HCEC 1CT (cell line): ENCODE data around the gene RNF157.

ENCODE experiments used
- DNase-seq: peaks from one replicate; pipeline ENCODE4 v3.0.0-alpha.2; 2017

Gene RNF157

DNA sequence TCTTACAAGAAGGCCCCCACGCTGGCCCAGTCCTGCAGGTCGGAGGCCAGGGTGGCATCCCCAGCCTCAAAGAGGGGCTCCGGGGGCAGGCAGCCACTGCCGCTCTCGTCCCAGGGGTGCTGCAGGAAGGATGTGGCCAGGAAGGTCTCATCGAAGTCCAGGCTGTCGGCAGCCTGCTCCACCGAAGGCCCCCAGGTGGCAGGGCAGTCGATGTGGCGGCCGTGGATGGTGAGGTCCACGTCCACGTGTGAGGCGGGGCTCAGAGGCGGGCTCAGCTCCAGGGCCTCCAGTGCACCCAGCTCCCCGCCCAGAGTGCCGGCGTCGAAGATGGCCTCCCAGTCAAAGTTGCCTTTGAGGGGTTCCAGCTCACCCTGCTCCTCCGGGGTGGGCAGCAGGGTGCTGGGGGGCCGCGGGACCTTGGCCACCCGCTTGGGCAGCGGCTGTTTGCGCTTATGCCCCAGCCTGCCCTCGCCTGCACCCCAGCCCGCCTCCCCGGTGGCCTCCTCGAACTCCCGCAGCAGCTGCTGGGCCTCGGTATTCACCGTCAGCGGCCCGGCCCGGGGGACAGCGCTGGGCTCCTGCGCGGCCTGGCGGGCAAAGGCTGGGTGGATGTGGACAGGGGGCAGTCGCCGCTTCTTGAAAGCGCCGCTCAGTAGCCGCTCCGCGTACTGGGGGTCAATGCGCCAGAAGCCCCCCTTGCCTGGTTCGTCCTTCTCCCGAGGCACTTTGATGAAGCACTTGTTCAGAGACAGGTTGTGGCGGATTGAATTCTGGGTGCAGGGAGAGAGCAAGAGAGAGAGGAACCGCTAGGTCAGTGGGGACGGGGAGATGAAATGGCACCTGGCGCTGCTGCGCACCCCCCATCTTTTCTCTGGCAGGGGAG is 102.7 kb downstream of the RNF157 start:
- no peak for DNase-seq

DNA sequence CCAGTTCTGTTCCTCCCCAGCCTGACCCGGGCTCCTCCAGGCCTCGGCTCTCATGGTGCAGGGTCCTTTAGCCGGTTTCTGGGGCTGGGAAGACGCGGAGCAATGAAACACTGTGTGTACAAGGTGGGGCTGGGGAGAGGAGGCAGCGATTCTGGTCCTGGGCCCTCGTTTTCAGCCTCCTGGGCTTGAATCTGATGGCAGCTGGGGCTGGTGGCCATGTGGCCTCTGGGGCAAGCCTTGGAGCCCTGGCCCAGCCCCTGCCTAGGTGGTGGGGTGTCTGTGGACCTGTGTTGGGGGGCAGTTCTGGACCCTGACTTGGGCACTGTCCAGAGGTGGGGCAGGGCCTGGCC is 103.3 kb downstream of the RNF157 start:
- DNase-seq, result no peak

DNA sequence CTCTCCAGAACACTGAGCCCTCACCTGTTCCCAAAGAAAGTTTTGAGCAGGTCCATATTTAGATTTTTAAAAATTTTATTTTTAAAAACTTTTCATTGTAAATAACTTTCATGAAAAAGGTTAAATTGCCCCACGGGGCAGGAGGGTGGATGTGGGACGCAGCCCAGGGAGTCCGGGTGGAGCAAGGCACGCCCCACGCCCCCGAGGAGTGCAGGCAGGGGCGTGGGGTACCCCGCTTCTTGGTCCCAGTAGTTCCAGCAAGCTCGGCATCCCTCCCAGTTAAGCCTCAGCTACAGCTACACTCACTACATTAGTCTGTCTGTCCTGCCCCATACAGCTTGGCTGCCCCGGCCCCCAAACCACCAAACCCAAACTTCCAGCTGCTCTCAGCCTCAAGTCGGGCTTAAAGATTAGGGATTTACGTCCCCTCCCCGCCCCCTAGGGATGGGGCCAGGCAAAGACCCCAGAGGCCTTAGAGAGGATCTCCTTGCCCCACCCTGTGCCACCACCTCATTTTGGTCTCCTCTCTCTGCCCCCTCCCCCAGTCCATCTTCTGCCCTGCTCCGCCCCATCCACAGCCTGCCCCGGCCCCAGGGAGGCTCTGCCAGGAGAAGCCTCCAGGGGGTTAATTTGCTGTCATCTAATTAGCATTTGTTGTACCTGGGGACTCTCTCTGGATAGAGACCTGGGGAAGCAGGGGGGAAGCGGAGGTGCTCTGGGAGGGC is 103.9 kb downstream of the RNF157 start:
- DNase-seq, result no peak

DNA sequence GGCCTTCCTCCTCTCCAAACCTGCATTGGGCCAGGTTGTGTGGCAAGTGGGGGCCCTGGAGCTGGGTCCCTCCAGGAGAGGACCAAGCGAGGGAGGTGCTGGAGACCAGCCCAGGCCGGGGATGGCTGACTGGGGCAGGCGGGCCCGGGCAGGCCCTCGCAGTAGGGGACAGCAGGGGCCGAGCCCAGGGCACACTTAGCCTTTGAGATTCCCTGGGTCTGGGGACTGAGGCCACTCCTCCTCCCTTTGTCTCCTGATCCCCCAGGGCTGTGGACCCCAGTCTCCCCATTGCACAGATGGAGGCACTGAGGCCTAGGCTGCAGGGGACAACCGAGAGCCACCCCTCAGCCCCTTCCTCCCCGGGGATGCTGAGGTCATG is 104.5 kb downstream of the RNF157 start:
- no peak for DNase-seq

DNA sequence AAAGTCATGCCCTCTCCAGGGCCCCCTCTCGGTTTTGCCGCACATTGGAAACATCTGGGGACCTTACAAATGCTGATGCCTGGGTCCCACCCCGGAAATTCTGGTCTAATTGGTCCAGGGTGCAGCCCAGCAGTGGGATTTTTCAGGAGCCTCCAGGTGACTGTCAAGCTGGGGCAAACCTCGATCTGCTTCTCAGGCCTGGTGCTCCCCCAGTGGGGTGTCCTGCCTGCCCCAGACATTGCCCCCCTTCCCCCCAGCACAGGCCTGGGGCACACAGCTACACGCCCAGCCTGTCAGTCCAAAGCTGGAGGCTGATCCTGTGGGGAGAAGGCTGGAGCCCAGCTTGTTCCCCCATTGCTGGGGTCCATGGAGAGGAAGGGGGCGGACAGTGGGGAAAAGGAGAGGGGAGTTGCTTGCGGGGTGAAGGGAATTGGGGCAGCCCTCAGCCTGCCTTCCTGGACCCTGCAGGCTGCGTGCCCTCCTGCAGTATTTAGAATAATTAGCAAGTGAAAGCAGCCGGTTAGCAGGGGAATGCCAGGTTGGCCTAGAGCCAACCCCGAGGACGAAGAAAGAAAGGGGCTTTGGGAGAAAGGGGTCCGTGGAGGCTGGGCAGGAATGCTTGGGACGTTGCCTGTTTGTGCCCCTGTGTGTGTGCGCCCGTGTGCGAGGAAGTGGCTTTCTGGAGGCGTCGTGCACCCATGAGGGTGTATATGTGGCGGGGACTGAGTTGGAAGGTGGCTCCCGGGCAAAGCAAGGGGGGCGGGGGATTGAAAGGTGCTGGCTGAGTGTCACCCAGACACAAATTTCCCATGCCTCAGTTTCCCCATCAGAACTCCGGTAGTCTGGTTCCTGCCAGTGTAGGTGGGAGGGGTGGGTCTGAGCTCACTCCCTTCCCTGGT is 105.1 kb downstream of the RNF157 start:
- DNase-seq, result no peak

DNA sequence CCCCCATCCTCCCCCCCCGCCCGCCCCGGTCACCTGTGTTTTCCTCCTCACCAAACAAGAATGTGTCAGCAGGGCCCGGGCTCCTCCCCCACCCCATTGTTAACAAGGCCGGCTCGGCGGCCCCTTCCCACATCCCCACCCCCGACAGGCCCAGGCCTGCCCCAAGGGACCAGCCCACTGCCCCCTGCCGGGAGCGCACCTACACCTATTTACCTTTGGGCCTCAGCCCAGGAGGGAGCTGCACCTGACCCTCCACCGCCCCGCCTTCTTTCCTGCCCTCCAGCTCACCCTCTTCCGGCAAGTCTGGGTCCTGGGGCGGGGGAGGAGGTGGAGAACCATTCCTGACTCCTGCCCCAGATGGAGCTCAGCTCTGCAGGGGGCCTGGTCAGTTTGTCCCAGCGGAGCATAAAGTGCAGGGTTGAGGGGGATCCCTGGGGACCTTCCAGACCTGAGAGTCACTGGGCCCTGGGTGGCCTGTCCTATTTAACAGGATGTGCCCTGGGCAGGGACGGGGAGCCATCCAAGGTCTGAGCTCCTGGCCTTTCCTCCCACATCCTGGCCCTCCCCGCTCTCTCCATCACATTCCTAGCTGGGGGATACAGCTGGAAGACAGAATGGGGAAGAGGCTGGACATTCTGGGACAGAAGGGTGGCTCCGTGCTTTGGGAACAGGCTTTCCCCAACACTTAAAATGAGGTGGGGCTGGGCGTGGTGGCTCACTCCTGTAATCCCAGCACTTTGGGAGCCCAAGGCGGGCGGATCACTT is 107.5 kb downstream of the RNF157 start:
- DNase-seq, result no peak

DNA sequence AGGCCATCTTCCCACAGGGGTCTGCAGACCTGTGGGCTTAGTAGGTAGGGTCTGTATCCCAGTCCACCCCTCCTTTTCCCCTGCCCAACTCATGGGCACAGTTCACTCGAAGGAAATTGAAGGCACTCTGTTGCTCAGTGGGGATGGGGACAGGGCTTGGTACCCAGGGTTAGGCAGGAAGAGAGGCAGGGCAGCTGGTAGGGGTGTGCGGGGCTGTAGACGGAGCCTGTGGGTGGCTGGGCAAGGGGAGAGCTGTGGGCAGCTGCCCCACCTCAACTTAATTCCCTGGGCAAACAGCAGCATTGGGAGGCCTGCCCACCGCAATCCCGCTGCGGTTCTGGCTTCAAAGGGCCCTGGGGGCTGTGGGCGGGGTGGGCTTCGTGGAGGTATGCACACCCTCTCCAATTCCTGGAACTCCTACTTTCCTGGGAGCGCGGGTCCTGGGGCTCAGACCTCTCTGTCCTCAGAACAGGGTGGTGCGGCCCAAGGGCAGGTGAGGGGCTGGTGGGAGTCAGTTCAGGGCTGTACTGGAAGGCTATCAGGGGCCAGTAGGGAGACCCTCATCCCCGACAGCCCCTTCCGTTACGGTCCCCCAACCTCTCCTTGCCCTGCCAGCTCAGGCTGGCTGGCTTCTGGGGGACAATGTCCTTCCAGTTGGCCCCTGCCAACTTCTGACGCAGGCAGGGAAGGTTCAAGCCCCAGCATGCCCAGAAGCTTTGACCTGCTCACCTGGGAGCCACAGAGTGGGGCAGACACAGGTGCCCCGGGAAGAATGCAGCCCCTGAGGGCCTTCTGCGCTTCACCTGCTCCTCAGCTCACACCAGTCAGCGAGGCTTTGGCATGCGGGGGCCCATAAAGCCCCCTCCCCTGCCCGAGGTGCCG is 108.4 kb downstream of the RNF157 start:
- DNase-seq, result no peak

DNA sequence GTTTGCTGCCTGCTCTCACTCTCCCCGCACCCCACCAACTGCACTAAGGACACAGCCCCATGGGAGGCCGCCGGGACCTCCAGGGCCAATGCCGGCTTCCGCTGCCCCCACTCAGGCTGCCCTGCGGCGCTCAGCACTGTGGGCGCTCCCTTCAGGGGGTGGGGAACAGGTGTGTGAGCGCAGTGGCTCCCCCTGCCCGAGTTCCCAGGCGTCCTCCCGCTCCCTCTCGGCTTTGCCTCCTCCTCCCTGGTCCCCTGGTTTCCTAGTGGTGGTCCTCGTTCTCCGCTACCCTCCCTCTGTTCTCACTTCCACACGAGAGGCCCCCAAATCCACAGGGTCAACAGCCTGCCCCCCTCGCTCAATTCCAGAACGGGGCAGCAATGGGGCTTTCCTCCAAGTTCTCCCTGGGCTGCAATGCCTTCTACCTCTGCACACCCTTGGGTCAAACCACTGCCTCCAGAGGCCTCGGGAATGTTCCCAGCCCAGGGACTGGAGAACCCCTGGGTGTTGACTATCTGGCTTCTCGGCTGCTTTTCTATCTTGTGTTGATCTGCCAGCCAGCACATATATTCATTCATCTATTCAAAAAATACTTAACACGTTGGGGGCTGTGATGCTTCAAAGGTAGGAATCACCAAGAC is 109.1 kb downstream of the RNF157 start:
- no peak for DNase-seq

DNA sequence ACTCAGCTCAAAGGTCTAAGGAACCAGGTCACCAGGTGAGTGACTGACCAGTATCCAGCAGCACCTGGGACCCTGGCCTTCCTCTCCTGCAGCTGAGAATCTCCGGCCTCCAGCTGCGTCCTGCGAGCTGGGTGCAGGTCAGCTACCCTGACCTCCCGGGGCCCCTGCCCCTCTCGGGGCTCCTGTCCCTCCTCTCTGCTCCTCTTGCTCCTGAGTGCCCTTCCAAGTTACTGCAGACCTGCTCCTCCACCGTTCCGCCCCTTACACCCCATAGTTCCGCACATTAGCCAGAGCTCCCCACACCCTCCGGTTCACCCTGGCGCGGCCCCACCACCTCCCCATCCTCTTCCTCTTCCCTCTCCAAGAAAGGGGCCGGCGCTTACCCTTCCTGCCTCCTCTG is 109.8 kb downstream of the RNF157 start:
- DNase-seq, result no peak

DNA sequence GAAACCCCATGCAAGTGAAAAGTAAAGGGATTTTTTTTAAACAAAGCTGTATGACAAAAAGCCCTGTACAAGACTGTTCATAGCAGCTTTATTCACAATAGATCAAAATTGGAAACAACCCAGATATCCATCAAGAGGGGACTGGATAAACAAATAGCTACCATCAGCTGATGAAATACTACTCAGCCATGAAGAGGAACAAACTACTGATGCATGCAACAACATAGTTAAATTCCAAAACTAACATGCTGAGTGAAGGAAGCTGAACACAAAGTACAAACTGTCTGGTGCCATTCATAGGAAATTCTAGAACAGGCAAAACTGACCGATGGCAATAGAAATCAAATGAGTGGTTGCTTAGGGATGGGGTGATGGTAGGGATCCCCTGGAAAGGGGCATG is 114.4 kb downstream of the RNF157 start:
- DNase-seq, result no peak

DNA sequence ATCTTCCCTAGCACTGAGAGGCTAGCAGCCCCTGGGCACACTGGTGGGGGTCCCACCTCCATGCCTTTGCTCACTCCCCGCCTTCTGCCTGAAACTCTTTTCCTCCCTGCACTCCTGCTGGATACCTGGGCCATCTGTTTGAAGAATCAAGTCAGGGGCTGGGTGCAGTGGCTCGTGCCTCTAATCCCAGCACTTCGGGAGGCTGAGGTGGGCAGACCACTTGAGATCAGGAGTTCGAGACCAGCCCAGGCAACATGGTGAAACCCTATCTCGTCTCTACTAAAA is 115.0 kb downstream of the RNF157 start:
- DNase-seq, result no peak

DNA sequence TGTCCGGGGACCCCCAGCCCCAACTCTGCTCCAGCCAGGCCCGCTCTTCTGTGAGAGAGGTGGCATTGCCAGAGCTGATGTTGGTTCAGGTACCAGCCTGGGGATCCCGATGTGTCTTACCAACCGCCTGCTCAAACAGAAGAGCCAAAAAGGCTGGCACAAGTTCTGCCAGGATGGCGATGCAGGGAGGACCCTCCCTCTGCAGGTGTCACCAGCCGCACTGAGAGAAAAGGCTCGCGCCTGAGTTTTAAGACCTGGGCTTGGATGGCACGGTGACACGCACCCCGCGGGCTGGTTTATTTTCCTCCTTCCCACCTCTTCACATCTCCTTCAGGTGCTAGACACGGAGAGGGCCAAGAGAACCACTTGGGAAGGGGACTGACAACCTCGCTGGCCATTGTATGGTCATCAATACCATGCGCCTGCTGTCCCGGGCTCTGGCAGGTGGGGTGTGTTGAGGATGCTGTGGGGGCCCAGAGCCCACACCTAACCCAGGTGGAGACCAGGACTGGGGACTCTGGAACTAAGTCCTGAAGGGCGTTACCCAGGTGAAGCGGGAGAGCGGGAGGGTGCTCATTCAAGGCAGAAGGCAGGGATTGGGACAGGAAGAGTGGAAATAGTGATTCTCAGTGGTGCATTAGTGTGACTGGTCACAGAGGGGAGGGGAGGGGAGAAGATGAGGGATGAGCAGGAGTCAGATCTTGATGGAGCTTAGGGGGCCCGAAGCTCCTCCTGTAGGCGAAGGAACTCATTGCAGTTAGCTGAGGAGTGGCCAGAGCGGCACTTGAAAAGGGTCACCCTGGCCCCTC is 115.5 kb downstream of the RNF157 start:
- no peak for DNase-seq

DNA sequence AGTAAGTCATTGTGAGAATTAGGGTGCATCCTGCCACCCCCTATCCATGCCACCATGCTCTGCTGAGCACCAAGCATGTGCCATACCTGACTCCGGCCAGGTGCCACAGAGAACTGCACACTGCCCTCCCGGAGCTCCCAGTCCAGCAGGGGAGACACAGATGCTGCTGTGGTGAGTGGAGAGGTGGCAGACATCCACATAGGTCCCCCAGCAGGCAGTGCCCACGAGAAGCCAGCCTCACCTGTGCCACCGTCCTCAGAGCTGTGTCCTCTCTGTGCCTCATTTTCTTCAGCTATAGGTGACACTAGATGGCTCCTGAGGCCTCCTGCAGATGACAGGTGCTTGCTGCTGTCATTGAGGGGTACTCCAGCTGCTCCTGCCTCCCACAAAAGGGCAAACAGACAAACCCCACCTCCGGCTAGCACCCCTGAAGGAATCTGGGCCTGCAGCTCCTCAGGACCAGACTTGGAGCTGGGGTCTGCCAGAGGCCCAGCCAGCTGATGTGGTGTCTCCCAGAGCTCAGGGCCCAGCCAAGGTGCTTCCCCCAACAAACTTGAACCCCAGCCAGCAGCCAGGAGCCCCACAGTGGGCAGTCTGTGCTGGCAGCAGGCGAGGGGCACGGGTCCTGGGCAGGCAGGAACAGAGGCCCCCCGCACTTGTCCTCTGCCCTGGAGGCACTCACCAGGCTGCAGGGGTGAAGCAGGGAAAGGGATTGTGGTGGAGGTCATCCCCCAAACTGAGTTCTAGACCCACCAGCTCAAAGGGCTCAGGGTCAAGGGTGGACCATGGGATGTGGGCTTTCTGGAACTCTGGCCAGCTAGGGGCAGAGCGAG is 116.3 kb downstream of the RNF157 start:
- no peak for DNase-seq

DNA sequence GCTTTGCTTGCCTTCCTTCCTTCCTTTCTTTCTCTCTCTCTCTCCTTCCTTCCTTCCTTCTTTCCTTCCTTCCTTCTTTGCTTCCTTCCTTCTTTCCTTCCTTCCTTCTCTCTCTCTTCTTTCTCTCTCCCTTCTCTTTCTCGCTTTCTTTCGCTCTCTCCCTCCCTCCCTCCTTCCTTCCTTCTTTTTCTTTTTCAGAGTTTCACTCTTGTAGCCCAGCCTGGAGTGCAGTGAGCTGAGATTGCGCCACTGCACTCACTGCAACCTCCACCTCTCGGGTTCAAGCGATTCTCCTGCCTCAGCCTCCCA is 117.1 kb downstream of the RNF157 start:
- no peak for DNase-seq

DNA sequence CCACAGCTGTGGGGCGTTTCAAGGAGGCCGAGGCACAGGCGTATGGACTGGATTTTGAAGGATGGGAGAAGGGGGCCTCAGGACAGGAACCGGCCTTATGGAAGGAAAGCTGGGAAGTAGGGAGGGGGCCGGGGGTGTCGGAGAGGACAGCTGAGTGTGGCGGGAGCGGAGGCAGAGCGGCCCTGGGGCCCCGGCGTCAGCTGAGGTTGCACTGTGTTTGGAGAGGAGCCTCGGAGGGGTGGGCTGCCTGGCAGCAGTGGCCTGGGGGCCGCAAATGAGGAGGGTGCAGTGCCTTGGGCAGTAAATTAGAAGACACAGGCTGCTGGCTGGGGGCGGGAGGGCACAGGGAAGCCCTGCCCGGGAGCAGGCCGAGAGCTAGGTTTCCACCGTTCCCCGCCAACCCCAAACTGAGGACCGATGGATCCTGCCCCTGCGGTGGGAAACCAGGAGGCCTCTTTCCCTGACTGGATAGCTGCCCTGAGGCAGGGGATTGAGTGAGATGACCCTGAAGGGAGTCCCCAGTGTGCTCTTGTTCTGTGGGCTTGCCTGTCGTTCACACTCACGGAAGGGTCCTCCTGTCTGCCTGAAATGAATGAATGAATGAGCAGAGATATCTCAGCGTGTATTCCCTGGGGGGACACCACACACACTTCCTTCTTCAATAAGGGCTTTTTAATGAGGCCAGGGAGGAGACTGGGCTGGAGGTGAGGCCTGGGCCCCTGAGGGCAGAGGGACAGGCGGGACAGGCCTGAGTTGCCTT is 117.7 kb downstream of the RNF157 start:
- DNase-seq, result no peak

DNA sequence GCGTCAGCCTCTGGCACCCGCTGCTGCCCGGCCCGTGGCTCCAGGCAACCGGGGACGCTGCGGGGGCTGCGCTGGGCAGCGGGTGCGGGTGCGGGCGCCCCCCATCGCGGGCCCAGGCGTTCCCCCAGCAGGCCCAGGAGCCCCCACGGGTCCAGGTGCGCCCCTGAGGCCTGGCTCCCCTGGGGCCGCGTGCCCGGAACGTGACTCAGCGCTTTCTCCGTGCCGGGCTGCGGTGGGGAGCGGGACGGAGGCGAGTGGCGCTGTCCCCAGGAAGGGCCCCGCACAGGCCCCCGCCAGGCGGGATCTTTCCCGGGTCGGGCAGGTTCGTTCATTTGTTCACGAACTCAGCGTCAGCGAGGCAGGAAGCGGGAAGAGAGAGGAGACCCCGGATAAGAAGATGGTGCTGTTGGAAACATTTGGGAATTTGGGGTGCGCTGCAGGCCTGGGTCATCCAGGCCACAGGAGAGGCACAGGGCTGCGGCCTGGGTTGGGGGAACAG is 118.3 kb downstream of the RNF157 start:
- DNase-seq, result no peak

DNA sequence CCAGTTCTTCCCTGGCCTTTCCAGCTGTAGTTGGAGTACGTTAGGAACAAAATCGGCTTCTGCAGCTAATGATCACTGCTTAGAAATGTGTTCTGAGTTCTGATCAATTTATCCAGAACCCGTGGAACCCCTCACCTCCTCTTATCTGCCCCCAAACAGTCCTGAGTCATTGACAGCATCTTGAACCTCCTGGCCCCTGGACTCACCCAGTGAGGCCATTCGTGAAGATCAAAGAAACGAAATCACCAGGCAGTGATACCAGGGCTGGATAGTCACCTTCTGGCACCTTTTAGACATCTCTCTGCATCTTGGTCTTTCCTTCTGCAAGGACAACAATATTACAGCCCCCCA is 119.7 kb downstream of the RNF157 start:
- no peak for DNase-seq

DNA sequence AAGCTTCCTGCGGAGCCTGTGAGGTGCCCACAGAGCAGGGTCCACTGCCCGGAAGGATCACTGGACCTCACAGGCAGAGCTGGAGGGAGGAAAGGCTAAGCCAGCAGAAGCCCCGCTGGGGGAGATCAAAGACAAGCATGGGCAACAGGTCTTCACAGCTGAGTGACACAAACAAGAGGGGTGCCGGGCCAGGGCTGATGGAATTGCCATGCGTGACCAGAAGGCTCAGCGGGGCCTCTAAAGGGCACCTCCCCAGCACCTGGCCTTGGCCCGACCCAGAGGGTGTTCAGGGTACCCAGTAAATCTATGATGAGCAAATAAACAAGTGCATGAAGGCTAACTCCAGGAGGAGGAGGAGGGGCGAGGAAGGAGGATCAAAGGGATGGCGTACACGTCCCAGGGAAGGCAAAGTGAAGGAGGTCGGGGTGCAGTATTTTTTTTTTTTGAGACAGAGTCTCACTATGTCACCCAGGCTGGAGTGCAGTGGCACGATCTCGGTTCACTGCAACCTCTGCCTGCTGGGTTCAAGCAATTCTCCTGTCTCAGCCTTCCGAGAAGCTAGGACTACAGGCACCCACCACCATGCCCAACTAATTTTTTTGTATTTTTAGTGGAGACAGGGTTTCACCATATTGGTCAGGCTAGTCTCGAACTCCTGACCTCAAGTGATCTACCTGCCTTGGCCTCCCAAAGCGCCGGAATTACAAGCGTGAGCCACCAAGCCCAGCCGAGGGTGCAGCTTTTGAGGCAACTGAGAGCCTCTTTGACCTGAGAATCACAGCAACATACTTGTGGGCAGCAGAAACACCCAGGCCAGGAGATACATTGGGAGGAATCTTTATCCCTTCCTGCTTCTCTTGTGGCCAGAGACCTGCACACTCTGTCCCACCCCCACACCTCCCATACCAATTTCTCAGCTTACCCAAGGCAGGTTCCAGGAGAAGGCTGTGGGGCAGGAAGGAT is 120.6 kb downstream of the RNF157 start:
- no peak for DNase-seq
